NK-92 treated with Interleukin-12 subunit alpha and Interleukin-12 subunit beta, amount 100 ng/mL, for 24 hours (cell line): ENCODE results near the gene FPGS.
"Not testable (repeated sequence)": the region's sequence is repeated elsewhere in the genome, so short reads cannot be mapped to it uniquely, and the experiment has no call there.

Source experiments
- DNase-seq: peaks from one replicate; lab custom pipeline; 2025; lab: John Stamatoyannopoulos, UW

FPGS gene, protein sequence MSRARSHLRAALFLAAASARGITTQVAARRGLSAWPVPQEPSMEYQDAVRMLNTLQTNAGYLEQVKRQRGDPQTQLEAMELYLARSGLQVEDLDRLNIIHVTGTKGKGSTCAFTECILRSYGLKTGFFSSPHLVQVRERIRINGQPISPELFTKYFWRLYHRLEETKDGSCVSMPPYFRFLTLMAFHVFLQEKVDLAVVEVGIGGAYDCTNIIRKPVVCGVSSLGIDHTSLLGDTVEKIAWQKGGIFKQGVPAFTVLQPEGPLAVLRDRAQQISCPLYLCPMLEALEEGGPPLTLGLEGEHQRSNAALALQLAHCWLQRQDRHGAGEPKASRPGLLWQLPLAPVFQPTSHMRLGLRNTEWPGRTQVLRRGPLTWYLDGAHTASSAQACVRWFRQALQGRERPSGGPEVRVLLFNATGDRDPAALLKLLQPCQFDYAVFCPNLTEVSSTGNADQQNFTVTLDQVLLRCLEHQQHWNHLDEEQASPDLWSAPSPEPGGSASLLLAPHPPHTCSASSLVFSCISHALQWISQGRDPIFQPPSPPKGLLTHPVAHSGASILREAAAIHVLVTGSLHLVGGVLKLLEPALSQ

GRCh38 chr9:127802576-127803443 is at the start of gene FPGS:
Gene FPGS, plus strand, starts transcription at chr9:127802882. Its CDS starts 43 bp downstream, at chr9:127802925.
- peak; percentile 79 for DNase-seq

DNA sequence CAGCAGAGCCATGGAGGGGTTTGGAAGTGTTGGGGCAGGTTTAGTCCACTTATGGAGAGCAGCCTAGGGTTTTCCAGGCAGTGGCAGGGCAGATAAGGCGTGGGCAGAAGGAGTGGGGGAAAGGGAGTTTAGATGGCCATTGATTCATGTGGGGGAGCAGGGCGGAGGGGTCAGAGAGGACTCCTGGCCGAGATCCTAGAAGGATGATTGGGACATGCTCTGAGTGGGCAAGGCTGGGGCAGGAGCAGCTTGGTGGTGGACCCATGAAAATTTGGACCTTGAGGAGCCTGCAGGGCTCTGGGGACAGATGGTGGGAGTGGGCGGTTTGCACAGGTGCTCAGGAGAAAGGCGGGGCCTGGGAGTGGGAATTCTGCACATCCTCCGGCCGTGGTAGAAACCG is 49.5 kb upstream of the FPGS start:
- no peak for DNase-seq

GRCh38 chr9:127753622-127754021 is 49.1 kb upstream of the FPGS start:
- DNase-seq, result no peak

- DNase-seq, result no peak
These were observed 48.3 kb upstream of the FPGS start for GRCh38 chr9:127754099-127755060.

- DNase-seq, result no peak
These were observed 47.3 kb upstream of the FPGS start for GRCh38 chr9:127755061-127756060.

GRCh38 chr9:127756233-127756632 is 46.4 kb upstream of the FPGS start:
- no peak for DNase-seq

- not testable (repeated sequence) for DNase-seq
These were observed 45.9 kb upstream of the FPGS start for GRCh38 chr9:127756776-127757175.

- DNase-seq, result no peak
These were observed 43.8 kb upstream of the FPGS start for GRCh38 chr9:127758843-127759242.

DNA sequence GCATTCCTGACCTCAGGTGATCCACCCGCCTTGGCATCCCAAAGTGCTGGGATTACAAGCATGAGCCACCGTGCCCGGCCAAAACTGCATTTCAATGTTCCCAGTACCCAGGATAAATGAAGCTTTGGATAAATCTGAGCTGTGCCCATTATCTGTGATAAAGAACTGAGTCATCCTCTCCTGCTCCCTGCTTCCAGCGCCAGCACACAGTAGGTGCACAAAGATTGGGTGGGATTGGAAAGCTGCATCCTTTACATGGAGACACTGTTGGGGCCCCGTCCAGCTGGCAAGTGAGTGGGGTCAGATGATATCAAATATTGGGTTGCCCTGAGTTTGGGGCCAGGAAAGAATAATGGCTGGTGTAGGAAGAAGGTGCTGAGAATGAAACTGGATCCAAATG is 41.6 kb upstream of the FPGS start:
- no peak for DNase-seq

GRCh38 chr9:127761491-127761956 is 41.2 kb upstream of the FPGS start:
- no peak for DNase-seq

DNA sequence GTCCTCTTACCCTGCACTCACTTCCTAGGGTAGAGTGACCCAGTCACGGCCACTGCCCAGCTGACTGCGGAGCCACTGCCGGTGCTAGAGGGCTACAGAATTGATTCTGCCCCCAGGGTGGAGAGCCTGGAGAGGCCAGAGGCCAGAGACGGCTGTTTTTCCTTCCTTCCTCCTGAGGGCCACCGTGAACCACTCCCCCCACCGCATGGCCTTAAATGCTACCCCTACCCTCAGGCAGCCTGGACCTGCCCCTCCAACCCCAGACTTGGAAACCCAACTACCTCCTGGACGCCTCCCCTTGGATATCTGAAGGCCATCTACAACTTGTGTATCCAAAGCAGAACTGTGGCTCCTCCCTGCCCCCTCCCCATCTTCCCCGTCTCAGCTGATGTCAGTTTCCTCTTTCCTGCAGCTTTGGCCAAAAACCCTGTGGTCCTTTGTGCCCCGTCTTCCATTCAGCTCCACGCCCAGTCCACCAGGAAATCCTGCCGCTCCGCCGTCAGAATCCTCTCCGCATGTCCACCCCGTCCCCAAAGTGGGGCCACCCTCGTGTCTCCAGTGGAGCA is 40.5 kb upstream of the FPGS start:
- no peak for DNase-seq

DNA sequence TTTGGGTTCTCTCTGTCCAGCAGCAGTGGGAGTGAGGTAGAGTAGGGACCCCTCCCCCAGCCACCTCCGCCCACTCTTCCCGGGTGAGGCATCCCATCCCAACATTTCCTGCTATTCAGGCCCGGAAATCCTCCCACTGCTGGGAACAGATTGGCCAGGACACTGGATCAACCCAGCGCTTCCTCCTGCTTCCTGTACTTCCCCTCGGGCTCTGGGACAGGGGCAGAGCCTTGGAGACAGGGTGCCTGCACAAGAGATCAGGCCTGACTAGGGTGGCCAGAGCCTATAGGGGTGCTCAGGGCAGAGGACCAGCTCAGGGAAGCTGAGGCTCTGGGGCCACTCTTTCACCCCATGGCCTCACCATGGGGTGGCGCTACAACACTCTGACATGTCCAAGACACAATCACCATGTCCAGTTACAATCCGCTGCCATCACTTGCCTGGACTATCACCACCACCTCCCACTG is 38.7 kb upstream of the FPGS start:
- DNase-seq, result peak; percentile 25

GRCh38 chr9:127765418-127765817 is 37.3 kb upstream of the FPGS start:
- no peak for DNase-seq

DNA sequence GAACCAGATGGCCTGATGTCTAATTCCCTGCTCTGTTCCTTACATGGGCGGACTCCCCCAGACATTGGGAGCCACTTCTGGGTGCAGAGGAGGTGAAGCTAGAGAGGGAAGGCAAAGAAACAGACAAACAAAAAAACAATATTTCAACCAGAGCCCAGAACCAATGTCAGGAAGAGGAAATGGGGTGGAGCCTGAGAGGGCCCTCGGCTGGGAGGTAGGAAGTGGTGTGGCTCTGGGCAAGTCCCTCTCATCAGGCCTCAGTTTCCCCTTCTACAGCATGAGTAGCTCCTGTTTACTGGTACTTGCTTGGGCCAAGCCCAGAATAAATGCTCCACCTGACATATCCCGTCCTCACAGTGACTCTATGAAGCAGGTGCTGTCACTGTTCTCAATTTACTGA is 35.3 kb upstream of the FPGS start:
- DNase-seq, result no peak

DNA sequence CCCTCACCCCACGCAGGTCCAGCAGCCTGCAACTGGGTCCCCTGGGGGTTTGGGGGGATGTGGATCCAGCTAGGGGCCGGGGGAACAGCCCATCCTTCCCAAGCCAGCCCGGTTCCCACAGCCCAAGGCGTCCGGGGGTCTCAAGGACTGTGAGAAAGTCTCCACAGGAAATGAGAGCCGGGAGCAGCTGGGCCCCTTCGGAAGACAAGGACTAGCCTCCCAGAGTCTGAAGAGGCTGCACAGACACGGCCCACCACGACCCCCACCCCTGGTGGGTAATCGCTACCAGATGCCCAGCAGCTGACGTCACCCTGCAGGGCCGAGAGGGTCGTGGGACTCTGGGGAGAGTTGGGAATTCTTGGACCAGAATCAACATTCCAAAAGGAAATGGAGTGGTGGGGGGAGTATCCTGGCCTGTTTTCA is 34.8 kb upstream of the FPGS start:
- DNase-seq, result no peak

- DNase-seq, result no peak
These were observed 34.0 kb upstream of the FPGS start for GRCh38 chr9:127768698-127769097.

- no peak for DNase-seq
These were observed 33.6 kb upstream of the FPGS start for GRCh38 chr9:127769101-127769500.

- no peak for DNase-seq
These were observed 32.6 kb upstream of the FPGS start for GRCh38 chr9:127769929-127770582.

GRCh38 chr9:127770583-127770904 is 32.1 kb upstream of the FPGS start:
- no peak for DNase-seq
